Measurements from ENCODE around the gene TEKT5. TPM values are rescaled to one million over a fixed set of nuclear protein-coding genes. Genes with fewer than 3 reads are reported as not detected.
"Not testable (repeated sequence)": the region's sequence is repeated elsewhere in the genome, so short reads cannot be mapped to it uniquely, and the experiment has no call there.

The TEKT5 gene
- total RNA-seq, 2 donors from 2014 or later: not detected

DNA sequence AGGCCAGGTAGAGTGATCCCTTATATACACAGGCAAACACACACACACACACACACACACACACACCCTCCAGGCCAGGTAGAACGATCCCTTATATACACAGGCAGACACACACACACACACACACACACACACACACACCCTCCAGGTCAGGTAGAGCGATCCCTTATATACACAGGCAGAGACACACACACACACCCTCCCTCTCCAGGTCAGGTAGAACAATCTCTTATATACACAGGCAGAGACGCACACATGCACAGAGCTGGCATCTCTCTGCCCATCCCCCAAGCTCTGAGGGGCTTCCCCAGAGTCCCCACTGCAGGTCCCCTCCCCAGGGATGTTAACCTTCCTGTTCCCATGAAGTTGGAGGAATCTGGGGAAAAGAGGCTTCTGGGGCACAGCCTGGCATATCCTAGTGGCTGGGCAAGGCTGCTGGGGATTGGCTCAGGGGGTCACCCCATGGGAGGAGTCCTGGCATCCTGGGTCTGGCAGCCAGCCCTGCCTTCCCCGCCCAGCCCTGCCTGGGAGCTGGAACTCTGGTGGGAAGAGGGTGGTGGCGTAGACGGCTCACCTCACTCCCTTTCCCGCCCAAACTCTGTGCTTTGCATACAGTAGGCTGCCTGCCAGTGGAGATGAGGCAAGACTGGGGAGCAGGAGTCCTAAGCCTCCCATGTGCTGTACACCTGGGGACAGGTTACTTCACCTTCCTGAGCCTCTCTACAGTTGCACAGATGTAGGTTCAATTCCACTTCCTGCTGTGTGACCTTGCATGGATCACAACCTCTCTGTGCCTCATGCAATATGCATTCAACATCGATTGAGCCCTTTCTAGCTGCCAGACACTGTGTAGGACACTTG is 41.8 kb downstream of the TEKT5 start:
- no peaks in the 10 kb centered on the region for H3K36me3 ChIP-seq (replicated peaks in 1 of 2; ENCODE audit: insufficient read depth in 1 of 2, low read depth in 2 of 2)
- H3K9me3 ChIP-seq: no peaks in the 10 kb centered on the region
- WGBS, 2 donors: 13 to 26% methylated on average over 6 to 8 of the region's 8 CpGs
- H3K27me3 ChIP-seq: no peaks in the 10 kb centered on the region
- no peak overlapping the region for H3K4me3 ChIP-seq
- H3K4me1 ChIP-seq: peaks cover 3% of the 10 kb centered on the region
- intact Hi-C loops (cut with DNase I): no loop called here
- no peak overlapping the region for H3K27ac ChIP-seq
- peak; percentile 28 to 83 (median 61) for DNase-seq
- ATAC-seq: peak; percentile 81
- no peak for TF ChIP-seq CTCF (IDR thresholded peaks at IDR 0.05)
- no peak for TF ChIP-seq POLR2A (IDR thresholded peaks at IDR 0.05)

DNA sequence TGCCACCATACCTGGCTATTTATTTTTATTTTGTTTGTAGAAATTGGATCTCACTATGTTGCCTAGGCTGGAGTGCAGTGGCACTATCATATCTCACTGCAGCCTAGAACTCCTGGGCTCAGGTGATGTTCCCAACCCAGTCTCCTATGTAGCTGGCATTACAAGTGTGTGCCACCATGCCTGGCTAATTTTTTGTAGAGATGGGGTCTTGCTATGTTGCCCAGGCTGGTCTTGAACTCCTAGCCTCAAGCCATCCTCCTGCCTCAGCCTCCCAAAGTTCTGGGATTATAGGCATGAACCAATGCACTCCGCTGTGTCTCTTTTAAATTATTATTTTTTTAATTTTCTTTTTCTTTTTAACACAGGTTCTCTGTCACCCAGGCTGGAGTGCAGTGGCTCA is 45.6 kb downstream of the TEKT5 start:
- WGBS, 2 donors: 100% methylated on average over 1 of the region's 1 CpG
- H3K27ac ChIP-seq; intact Hi-C loops (cut with DNase I); H3K36me3 ChIP-seq (replicated peaks in 1 of 2; ENCODE audit: insufficient read depth in 1 of 2, low read depth in 2 of 2); DNase-seq; ATAC-seq; H3K27me3 ChIP-seq; H3K9me3 ChIP-seq; H3K4me3 ChIP-seq: not testable (repeated sequence)
- peaks cover 24% of the 10 kb centered on the region for H3K4me1 ChIP-seq

GRCh38 chr16:10647721-10648296 is 46.9 kb downstream of the TEKT5 start:
- intact Hi-C loops (cut with DNase I): no loop called here
- no peak for ATAC-seq
- peak in 1 of 4 donors; percentile 22 for DNase-seq
- Histone ChIP-seq H3K4me1 (peaks cover 24% of the 10 kb centered on the region), H3K27me3 (no peaks in the 10 kb centered on the region), H3K36me3 (replicated peaks in 1 of 2; ENCODE audit: insufficient read depth in 1 of 2, low read depth in 2 of 2) (no peaks in the 10 kb centered on the region), H3K27ac (no peak overlapping the region), H3K9me3 (no peaks in the 10 kb centered on the region), H3K4me3 (no peak overlapping the region)
- 52 to 58% methylated on average over 4 of the region's 4 CpGs for WGBS, 2 donors
- TF ChIP-seq POLR2A (IDR thresholded peaks at IDR 0.05) (no peak), CTCF (IDR thresholded peaks at IDR 0.05) (no peak)

DNA sequence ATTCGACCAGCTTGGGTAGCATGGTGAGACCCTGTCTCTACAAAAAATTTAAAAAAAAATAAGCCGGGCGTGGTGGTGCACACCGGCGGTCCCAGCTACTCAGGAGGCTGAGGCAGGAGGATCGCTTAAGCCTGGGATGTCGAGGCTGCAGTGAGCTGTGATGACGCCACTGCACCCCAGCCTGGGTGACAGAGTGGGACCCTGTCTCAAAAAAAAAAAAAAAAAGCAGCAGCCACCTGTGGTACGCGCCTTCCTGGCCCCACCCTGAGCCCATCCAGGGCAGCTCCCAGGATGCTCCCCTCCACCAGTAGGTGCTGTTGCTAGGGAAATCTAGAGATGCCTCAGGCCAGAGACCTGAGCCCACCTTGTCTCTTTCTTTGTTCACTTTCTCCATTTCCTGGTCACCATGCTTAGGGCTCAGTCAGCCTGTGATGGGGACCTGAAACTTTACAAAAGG is 47.4 kb downstream of the TEKT5 start:
- Histone ChIP-seq H3K9me3 (no peaks in the 10 kb centered on the region), H3K27ac (no peak overlapping the region), H3K4me3 (no peak overlapping the region), H3K4me1 (peaks cover 24% of the 10 kb centered on the region), H3K27me3 (no peaks in the 10 kb centered on the region), H3K36me3 (replicated peaks in 1 of 2; ENCODE audit: insufficient read depth in 1 of 2, low read depth in 2 of 2) (no peaks in the 10 kb centered on the region)
- DNase-seq (no peak), ATAC-seq (no peak)
- intact Hi-C loops (cut with DNase I): no loop called here
- TF ChIP-seq CTCF (IDR thresholded peaks at IDR 0.05): no peak
- no peak for TF ChIP-seq POLR2A (IDR thresholded peaks at IDR 0.05)
- 89 to 94% methylated on average over 8 to 10 of the region's 10 CpGs for WGBS, 2 donors

DNA sequence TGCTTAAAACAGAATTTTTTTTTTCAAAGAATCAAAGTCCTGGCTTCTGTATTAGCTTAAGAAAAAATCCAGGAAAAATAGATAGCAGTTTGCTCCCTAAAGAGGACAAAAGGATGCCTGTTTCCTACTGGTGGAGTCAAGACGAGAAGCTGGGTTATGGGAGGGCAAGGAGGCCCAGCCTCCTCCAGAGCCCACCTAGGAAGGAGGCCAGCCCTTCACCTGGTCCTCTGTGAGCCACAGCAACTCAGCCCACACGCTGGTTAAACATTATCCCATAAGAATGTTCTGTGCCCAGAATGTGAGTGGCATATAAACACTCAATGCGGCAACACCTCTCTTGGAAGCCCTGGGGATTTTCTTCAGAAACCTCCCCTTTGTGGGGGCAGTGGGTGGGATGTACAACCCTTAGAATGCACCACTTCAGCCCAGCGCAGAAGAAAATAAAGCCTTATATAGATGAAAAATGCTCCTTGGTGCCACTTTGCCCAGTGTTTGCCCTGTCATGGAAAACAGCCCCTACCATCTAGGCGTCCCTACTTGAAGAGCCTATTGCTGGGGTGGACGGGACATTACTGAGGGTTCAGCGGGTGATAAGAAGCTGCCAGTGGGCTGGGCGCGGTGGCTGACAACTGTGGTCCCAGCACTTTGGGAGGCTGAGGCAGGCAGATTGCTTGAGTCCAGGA is 48.0 kb downstream of the TEKT5 start:
- Histone ChIP-seq H3K4me1 (peaks cover 24% of the 10 kb centered on the region), H3K36me3 (replicated peaks in 1 of 2; ENCODE audit: insufficient read depth in 1 of 2, low read depth in 2 of 2) (no peaks in the 10 kb centered on the region), H3K9me3 (no peaks in the 10 kb centered on the region), H3K4me3 (no peak overlapping the region), H3K27ac (no peak overlapping the region), H3K27me3 (no peaks in the 10 kb centered on the region)
- DNase-seq (peak; percentile 19 to 55 (median 42)), ATAC-seq (peak; percentile 66)
- no peak for TF ChIP-seq CTCF (IDR thresholded peaks at IDR 0.05)
- WGBS, 2 donors: 44 to 49% methylated on average over 9 of the region's 9 CpGs
- intact Hi-C loops (cut with DNase I): no loop called here

Measured in body of pancreas (tissue), 4 donors.